Measurements from ENCODE around the gene CLTC.

Gene CLTC

GRCh38 chr17:59745040-59745439 is 125.3 kb downstream of the CLTC start:
- Histone ChIP-seq H3K4me1 (ENCODE audit: insufficient read depth, poor library complexity, severe bottlenecking) (no peaks in the 10 kb centered on the region), H3K27me3 (ENCODE audit: insufficient read depth, poor library complexity, severe bottlenecking) (no peaks in the 10 kb centered on the region), H3K36me3 (ENCODE audit: low read depth) (peaks cover 16% of the 10 kb centered on the region), H3K27ac (ENCODE audit: poor library complexity, severe bottlenecking) (no peak overlapping the region), H3K9me3 (ENCODE audit: severe bottlenecking) (no peaks in the 10 kb centered on the region), H3K4me3 (ENCODE audit: severe bottlenecking) (no peak overlapping the region)
- ATAC-seq (ENCODE audit: low read depth): no peak
- TF ChIP-seq CTCF (IDR thresholded peaks at IDR 0.05; ENCODE audit: poor library complexity, severe bottlenecking): no peak
- no peak for DNase-seq (ENCODE audit: low spot score)
